ENCODE results near the gene PEG3. TPM values are rescaled to one million over a fixed set of nuclear protein-coding genes. Genes with fewer than 3 reads are reported as not detected.
"Not testable (repeated sequence)": the region's sequence is repeated elsewhere in the genome, so short reads cannot be mapped to it uniquely, and the experiment has no call there.

PEG3 gene
- total and polyA plus RNA-seq, 2 donors (not counting 1 experiment from before 2014, with no cell fraction given), result 0.01 TPM; not detected in 1

GRCh38 chr19:56862741-56863140, 22.2 kb upstream of the PEG3 start:
- no peaks in the 10 kb centered on the region for H4K20me1 ChIP-seq (ENCODE audit: control insufficient read depth, insufficient read depth, low read length, poor library complexity, severe bottlenecking)
- Mint-ChIP-seq H3K27ac (no peak overlapping the region), H3K27me3 (no peaks in the 10 kb centered on the region), H3K4me1 (no peaks in the 10 kb centered on the region), H3K9me3 (ENCODE audit: insufficient read depth) (peaks cover 3% of the 10 kb centered on the region), H3K4me3 (no peak overlapping the region)
- H3K27me3 ChIP-seq (replicated peaks in 1 of 4; ENCODE audit: control extremely low read depth in 1 of 4, control insufficient read depth in 3 of 4, insufficient read depth in 4 of 4, low read length in 3 of 4), result no peaks in the 10 kb centered on the region
- H3K9ac ChIP-seq (ENCODE audit: low read length), result no peak overlapping the region
- no peak for TF ChIP-seq CTCF (IDR thresholded peaks at IDR 0.05)
- TF ChIP-seq EZH2 (IDR thresholded peaks at IDR 0.05; ENCODE audit: borderline replicate concordance, insufficient read depth, low read depth, low read length, poor library complexity, severe bottlenecking), result no peak
- intact Hi-C loops (cut with micrococcal nuclease), result no loop called here
- no peak overlapping the region for H2AFZ ChIP-seq (ENCODE audit: insufficient read depth, low read depth, low read length, poor library complexity, severe bottlenecking)
- no peaks in the 10 kb centered on the region for H3K4me1 ChIP-seq (ENCODE audit: control insufficient read depth in 2 of 2, insufficient read depth in 2 of 2, low read length in 2 of 2)
- POLR2A ChIA-PET, result no interaction called here
- no peaks in the 10 kb centered on the region for H3K36me3 ChIP-seq (replicated peaks in 1 of 2; ENCODE audit: control extremely low read depth in 1 of 2, control insufficient read depth in 1 of 2, extremely low read depth in 1 of 2, insufficient read depth in 2 of 2, low read length in 1 of 2)
- DNase-seq (no peak), ATAC-seq (ENCODE audit: low read depth) (no peak)
- no peak overlapping the region for H3K4me2 ChIP-seq (replicated peaks; ENCODE audit: low read depth, low read length, poor library complexity, severe bottlenecking)
- no peak overlapping the region for H3K27ac ChIP-seq (ENCODE audit: low read length in 2 of 2)
- H3K79me2 ChIP-seq (ENCODE audit: control insufficient read depth, insufficient read depth, low read length), result no peaks in the 10 kb centered on the region
- WGBS (ENCODE audit: insufficient coverage), result 100% methylated on average over 2 of the region's 4 CpGs
- no peak overlapping the region for H3K4me3 ChIP-seq (ENCODE audit: control extremely low read depth in 1 of 5, extremely low read depth in 1 of 5, insufficient read depth in 1 of 5, low read depth in 2 of 5, low read length in 4 of 5)
- CTCF ChIA-PET, result no interaction called here
- H3K9me3 ChIP-seq (ENCODE audit: control extremely low read depth in 1 of 3, control insufficient read depth in 2 of 3, insufficient read depth in 1 of 3, low read length in 2 of 3), result peaks cover 1 to 11% (median 4%) of the 10 kb centered on the region in 3 donors

GRCh38 chr19:56860409-56860808, 19.9 kb upstream of the PEG3 start:
- H3K4me1 ChIP-seq (ENCODE audit: control insufficient read depth in 2 of 2, insufficient read depth in 2 of 2, low read length in 2 of 2); H3K4me3 ChIP-seq (ENCODE audit: control extremely low read depth in 1 of 5, extremely low read depth in 1 of 5, insufficient read depth in 1 of 5, low read depth in 2 of 5, low read length in 4 of 5); H3K9ac ChIP-seq (ENCODE audit: low read length); intact Hi-C loops (cut with micrococcal nuclease); H3K27ac Mint-ChIP-seq; POLR2A ChIA-PET; H3K27ac ChIP-seq (ENCODE audit: low read length in 2 of 2); DNase-seq; H3K9me3 Mint-ChIP-seq (ENCODE audit: insufficient read depth); H3K36me3 ChIP-seq (replicated peaks in 1 of 2; ENCODE audit: control extremely low read depth in 1 of 2, control insufficient read depth in 1 of 2, extremely low read depth in 1 of 2, insufficient read depth in 2 of 2, low read length in 1 of 2); H3K4me2 ChIP-seq (replicated peaks; ENCODE audit: low read depth, low read length, poor library complexity, severe bottlenecking); ATAC-seq (ENCODE audit: low read depth); H3K27me3 ChIP-seq (replicated peaks in 1 of 4; ENCODE audit: control extremely low read depth in 1 of 4, control insufficient read depth in 3 of 4, insufficient read depth in 4 of 4, low read length in 3 of 4); H3K4me1 Mint-ChIP-seq; H4K20me1 ChIP-seq (ENCODE audit: control insufficient read depth, insufficient read depth, low read length, poor library complexity, severe bottlenecking); H3K27me3 Mint-ChIP-seq; H2AFZ ChIP-seq (ENCODE audit: insufficient read depth, low read depth, low read length, poor library complexity, severe bottlenecking); H3K79me2 ChIP-seq (ENCODE audit: control insufficient read depth, insufficient read depth, low read length); H3K4me3 Mint-ChIP-seq: not testable (repeated sequence)
- WGBS (ENCODE audit: insufficient coverage), result 88% methylated on average over 6 of the region's 10 CpGs
- peaks cover 1 to 15% (median 5%) of the 10 kb centered on the region in 3 donors for H3K9me3 ChIP-seq (ENCODE audit: control extremely low read depth in 1 of 3, control insufficient read depth in 2 of 3, insufficient read depth in 1 of 3, low read length in 2 of 3)
- CTCF ChIA-PET, result interaction anchor here (0.8 kb wide), 1 partner anchor 13 kb away, joined by 3 read pairs; no protein-coding TSS in a partner anchor

Measured in B cell (primary cell).